ENCODE data around the gene MYO5A. TPM values are rescaled to one million over a fixed set of nuclear protein-coding genes. Genes with fewer than 3 reads are reported as not detected.

The MYO5A gene
- total RNA-seq, 1 experiment from 2014 or later = 21.8 TPM

GRCh38 chr15:52527911-52528563 lies 643 bp downstream of the MYO5A start:
- Histone ChIP-seq H3K18ac (ENCODE audit: insufficient read length, low read depth, low read length) (peak overlapping the region; percentile 21), H3K4me2 (ENCODE audit: insufficient read depth, insufficient read length, low read length) (peak overlapping the region; percentile 81), H3K79me2 (ENCODE audit: insufficient read depth, low read length) (no peaks in the 10 kb centered on the region; the same call in 1 of the 2 replicates), H4K20me1 (ENCODE audit: control insufficient read depth, insufficient read depth, insufficient read length) (no peaks in the 10 kb centered on the region), H2BK120ac (ENCODE audit: low read depth, low read length, poor library complexity, severe bottlenecking) (no peak overlapping the region), H3K4me1 (ENCODE audit: insufficient read depth, low read length) (no peaks in the 10 kb centered on the region), H3K56ac (ENCODE audit: insufficient read length, low read depth, low read length) (no peak overlapping the region), H3T11ph (ENCODE audit: low read length) (no peak overlapping the region), H2BK12ac (ENCODE audit: insufficient read length, low read depth, low read length) (no peak overlapping the region), H2BK20ac (ENCODE audit: low read depth, low read length, poor library complexity, severe bottlenecking) (no peak overlapping the region), H2BK5ac (ENCODE audit: insufficient read length, low read length) (no peak overlapping the region), H4K8ac (replicated peaks; ENCODE audit: insufficient read length, low read depth, low read length) (no peak overlapping the region), H3K23me2 (ENCODE audit: insufficient read length, low read depth, low read length, poor library complexity, severe bottlenecking) (peaks cover 18% of the 10 kb centered on the region), H3K27me3 (ENCODE audit: insufficient read depth, low read length) (peaks cover 7% of the 10 kb centered on the region; the same call in 1 of the 2 replicates), H4K5ac (ENCODE audit: insufficient read length, low read depth, low read length) (no peak overlapping the region), H3K14ac (ENCODE audit: insufficient read depth, low read length) (peak overlapping the region; percentile 76), H3K4ac (ENCODE audit: low read depth, low read length) (no peak overlapping the region), H2BK15ac (ENCODE audit: low read depth, low read length) (no peak overlapping the region), H3K9ac (ENCODE audit: extremely low read depth, insufficient read length, low read length) (peak overlapping the region; percentile 21), H2AFZ (ENCODE audit: low read length) (no peak overlapping the region), H3K79me1 (ENCODE audit: insufficient read depth, low read depth, low read length, poor library complexity, severe bottlenecking) (no peaks in the 10 kb centered on the region), H4K91ac (ENCODE audit: insufficient read length, low read depth, low read length) (no peak overlapping the region), H3K27ac (ENCODE audit: insufficient read length, low read depth, low read length) (no peak overlapping the region), H2AK5ac (ENCODE audit: insufficient read length, low read length) (no peak overlapping the region), H3K23ac (ENCODE audit: insufficient read length, low read depth, low read length) (no peak overlapping the region), H3K9me3 (ENCODE audit: control insufficient read depth, low read depth, low read length) (no peaks in the 10 kb centered on the region)
- TF ChIP-seq CTCF (conservative IDR thresholded peaks at IDR 0.05) = no peak
- H3K9me3 Mint-ChIP-seq = no peaks in the 10 kb centered on the region; a peak in 1 of 5 replicates
- DNase-seq = no peak
- H3K4me1 Mint-ChIP-seq = peaks cover 23 to 27% of the 10 kb centered on the region in 2 experiments
- no peaks in the 10 kb centered on the region for H3K36me3 Mint-ChIP-seq (ENCODE audit: insufficient read depth in 1 of 3, low read depth in 3 of 3)
- WGBS (ENCODE audit: extremely low coverage, insufficient read length, low lambda C conversion rate) = no CpG with 5 or more reads among the region's 32 CpGs
- H3K27ac Mint-ChIP-seq = peak overlapping the region in 2 of 3 experiments; percentile 65 to 79; a peak in 2 of 7 replicates
- peaks cover 53% of the 10 kb centered on the region for H3K27me3 Mint-ChIP-seq (ENCODE audit: low read depth)
- H3K4me3 Mint-ChIP-seq = peak overlapping the region; percentile 88 to 93
